ENCODE measurements around the gene VTN. TPM values are rescaled to one million over a fixed set of nuclear protein-coding genes. Genes with fewer than 3 reads are reported as not detected.

Gene VTN
- total RNA-seq, 1 donor from 2014 or later, result not detected

GRCh38 chr17:28407130-28407973, 37.2 kb upstream of the VTN start:
- DNase-seq (ENCODE audit: low read depth), result no peak

GRCh38 chr17:28406473-28406814, 36.3 kb upstream of the VTN start:
- TF ChIP-seq, protein P1, sequence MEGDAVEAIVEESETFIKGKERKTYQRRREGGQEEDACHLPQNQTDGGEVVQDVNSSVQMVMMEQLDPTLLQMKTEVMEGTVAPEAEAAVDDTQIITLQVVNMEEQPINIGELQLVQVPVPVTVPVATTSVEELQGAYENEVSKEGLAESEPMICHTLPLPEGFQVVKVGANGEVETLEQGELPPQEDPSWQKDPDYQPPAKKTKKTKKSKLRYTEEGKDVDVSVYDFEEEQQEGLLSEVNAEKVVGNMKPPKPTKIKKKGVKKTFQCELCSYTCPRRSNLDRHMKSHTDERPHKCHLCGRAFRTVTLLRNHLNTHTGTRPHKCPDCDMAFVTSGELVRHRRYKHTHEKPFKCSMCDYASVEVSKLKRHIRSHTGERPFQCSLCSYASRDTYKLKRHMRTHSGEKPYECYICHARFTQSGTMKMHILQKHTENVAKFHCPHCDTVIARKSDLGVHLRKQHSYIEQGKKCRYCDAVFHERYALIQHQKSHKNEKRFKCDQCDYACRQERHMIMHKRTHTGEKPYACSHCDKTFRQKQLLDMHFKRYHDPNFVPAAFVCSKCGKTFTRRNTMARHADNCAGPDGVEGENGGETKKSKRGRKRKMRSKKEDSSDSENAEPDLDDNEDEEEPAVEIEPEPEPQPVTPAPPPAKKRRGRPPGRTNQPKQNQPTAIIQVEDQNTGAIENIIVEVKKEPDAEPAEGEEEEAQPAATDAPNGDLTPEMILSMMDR (conservative IDR thresholded peaks at IDR 0.05; ENCODE audit: low read depth, low read length), result no peak
- DNase-seq (ENCODE audit: low read depth), result no peak

More at GRCh38 chr17:28407130-28407973, 37.2 kb upstream of the VTN start:
- no peak overlapping the region for H3K4me3 ChIP-seq (ENCODE audit: low read depth, low read length)
- TF ChIP-seq, protein P1 (conservative IDR thresholded peaks at IDR 0.05; ENCODE audit: low read depth, low read length), result no peak

GRCh38 chr17:28405632-28406472, 35.7 kb upstream of the VTN start, which contains the start of gene SLC46A1:
SLC46A1 (minus strand) TSS chr17:28406212; CDS start chr17:28406114, 98 bp downstream.
- no peak for DNase-seq (ENCODE audit: low read depth)
- H3K4me3 ChIP-seq (ENCODE audit: low read depth, low read length), result peak within 1 kb of the TSS; percentile 62
- TF ChIP-seq, protein P1 (conservative IDR thresholded peaks at IDR 0.05; ENCODE audit: low read depth, low read length), result no peak

More at GRCh38 chr17:28406473-28406814, 36.3 kb upstream of the VTN start:
- peak overlapping the region; percentile 62 for H3K4me3 ChIP-seq (ENCODE audit: low read depth, low read length)

DNA sequence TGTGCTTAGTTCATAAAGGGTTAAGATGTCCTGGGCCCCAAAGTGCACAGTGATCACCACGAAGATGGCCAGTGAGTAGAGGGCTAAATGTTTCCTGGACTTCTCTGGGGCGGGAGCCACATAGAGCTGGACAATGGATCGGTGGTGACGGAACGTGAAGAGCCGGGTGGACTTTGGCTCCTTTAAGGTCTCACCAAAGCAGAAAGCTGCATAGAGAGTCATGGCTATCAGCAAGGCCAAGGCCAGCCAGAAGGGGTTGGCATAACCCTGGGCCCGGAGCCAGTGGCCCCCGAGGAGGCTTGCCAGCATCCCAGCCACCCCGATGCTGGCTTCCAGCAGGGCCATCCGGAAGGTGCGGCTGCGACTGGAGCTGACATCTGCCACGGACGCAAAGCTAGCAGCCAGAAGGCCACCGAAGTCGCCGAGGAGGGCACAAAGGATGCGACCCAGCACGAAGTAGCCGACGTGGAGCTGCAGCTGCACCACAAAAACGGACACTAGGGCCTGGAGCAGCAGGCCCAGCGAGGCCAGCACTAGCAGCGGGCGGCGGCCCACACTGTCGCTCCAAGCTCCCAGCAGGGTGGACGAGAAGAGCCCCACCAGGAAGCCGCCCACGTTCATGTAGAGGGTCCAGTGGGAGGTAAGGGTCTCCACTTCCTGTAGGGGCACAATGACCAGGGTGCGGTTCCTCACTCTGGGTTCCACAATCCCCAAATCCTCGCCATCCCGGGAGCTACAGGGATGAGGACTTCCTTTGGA, 34.9 kb upstream of the VTN start:
- TF ChIP-seq, protein P1 (conservative IDR thresholded peaks at IDR 0.05; ENCODE audit: low read depth, low read length), result no peak
- peak overlapping the region; percentile 62 for H3K4me3 ChIP-seq (ENCODE audit: low read depth, low read length)
- no peak for DNase-seq (ENCODE audit: low read depth)

- TF ChIP-seq, protein P1 (conservative IDR thresholded peaks at IDR 0.05; ENCODE audit: low read depth, low read length), result no peak
These were observed 34.3 kb upstream of the VTN start for GRCh38 chr17:28404461-28404811.

GRCh38 chr17:28404007-28404406, 33.9 kb upstream of the VTN start:
- no peak overlapping the region for H3K4me3 ChIP-seq (ENCODE audit: low read depth, low read length)
- TF ChIP-seq, protein P1 (conservative IDR thresholded peaks at IDR 0.05; ENCODE audit: low read depth, low read length), result no peak
- DNase-seq (ENCODE audit: low read depth), result no peak

More at GRCh38 chr17:28404461-28404811, 34.3 kb upstream of the VTN start:
- H3K4me3 ChIP-seq (ENCODE audit: low read depth, low read length), result no peak overlapping the region
- DNase-seq (ENCODE audit: low read depth), result no peak
